Colon (tissue), 2 donors: Measurements from ENCODE around the gene TANGO2.

Source experiments
- FAIRE-seq: peaks from 2 replicates; lab custom pipeline; 2012; peaks lifted over from hg19 to GRCh38; lab: Jason Lieb, UNC
- donor health status: control.
- donor health status: control.

TANGO2 gene

GRCh38 chr22:19996694-19997384 is 24.1 kb upstream of the TANGO2 start:
- no peak for FAIRE-seq

- no peak for FAIRE-seq
Measured at GRCh38 chr22:19997561-19998231, 23.2 kb upstream of the TANGO2 start.

- FAIRE-seq = no peak
Measured at GRCh38 chr22:19998232-19998951, 22.5 kb upstream of the TANGO2 start.

- no peak for FAIRE-seq
Measured at GRCh38 chr22:19998991-19999820, 21.7 kb upstream of the TANGO2 start.

- no peak for FAIRE-seq
Measured at GRCh38 chr22:20000246-20001081, 20.4 kb upstream of the TANGO2 start.

GRCh38 chr22:20001082-20001638 is 19.8 kb upstream of the TANGO2 start:
- no peak for FAIRE-seq

- no peak for FAIRE-seq
Measured at GRCh38 chr22:20002128-20002527, 18.8 kb upstream of the TANGO2 start.

- FAIRE-seq = no peak
Measured at GRCh38 chr22:20002636-20003035, 18.3 kb upstream of the TANGO2 start.

- peak; percentile 41 for FAIRE-seq
Measured at GRCh38 chr22:20003304-20003703, 17.6 kb upstream of the TANGO2 start.

GRCh38 chr22:20004464-20004863 is 16.4 kb upstream of the TANGO2 start:
- FAIRE-seq = no peak

- FAIRE-seq = no peak
Measured at GRCh38 chr22:20008221-20008995, 12.5 kb upstream of the TANGO2 start.

GRCh38 chr22:20009018-20009491 is 11.9 kb upstream of the TANGO2 start:
- no peak for FAIRE-seq

- FAIRE-seq = no peak
Measured at GRCh38 chr22:20009582-20010306, 11.2 kb upstream of the TANGO2 start.

GRCh38 chr22:20010307-20011122 is 10.4 kb upstream of the TANGO2 start:
- no peak for FAIRE-seq

GRCh38 chr22:20011123-20011992 is 9.6 kb upstream of the TANGO2 start:
- no peak for FAIRE-seq

- no peak for FAIRE-seq
Measured at GRCh38 chr22:20011993-20012740, 8.7 kb upstream of the TANGO2 start.
